Measurements from ENCODE around the gene TMBIM1.

The TMBIM1 gene

DNA sequence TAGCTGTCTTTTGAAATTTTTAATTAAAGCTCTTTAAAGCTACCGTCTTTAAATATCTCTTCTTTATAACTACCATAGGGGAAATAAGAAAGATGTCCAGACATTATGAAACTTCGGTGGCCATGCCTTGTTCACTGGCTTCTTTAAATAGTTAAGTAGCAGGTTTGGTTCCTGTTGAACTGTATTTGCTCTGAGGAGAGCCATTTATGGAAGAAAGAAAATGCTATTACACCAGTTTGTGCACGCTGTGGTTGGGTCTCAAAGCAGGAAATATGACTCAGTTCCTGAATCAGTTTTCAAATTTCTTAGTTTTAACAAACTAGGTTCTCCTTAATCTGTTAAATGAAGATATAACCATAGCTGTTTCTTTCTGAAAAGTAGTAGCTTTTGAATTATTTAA, 63.1 kb downstream of the TMBIM1 start:
- TF ChIP-seq, protein P1, sequence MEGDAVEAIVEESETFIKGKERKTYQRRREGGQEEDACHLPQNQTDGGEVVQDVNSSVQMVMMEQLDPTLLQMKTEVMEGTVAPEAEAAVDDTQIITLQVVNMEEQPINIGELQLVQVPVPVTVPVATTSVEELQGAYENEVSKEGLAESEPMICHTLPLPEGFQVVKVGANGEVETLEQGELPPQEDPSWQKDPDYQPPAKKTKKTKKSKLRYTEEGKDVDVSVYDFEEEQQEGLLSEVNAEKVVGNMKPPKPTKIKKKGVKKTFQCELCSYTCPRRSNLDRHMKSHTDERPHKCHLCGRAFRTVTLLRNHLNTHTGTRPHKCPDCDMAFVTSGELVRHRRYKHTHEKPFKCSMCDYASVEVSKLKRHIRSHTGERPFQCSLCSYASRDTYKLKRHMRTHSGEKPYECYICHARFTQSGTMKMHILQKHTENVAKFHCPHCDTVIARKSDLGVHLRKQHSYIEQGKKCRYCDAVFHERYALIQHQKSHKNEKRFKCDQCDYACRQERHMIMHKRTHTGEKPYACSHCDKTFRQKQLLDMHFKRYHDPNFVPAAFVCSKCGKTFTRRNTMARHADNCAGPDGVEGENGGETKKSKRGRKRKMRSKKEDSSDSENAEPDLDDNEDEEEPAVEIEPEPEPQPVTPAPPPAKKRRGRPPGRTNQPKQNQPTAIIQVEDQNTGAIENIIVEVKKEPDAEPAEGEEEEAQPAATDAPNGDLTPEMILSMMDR (IDR thresholded peaks at IDR 0.05; ENCODE audit: low read depth, low read length) = no peak
- H3K4me3 ChIP-seq (ENCODE audit: low read depth, low read length) = no peak overlapping the region

DNA sequence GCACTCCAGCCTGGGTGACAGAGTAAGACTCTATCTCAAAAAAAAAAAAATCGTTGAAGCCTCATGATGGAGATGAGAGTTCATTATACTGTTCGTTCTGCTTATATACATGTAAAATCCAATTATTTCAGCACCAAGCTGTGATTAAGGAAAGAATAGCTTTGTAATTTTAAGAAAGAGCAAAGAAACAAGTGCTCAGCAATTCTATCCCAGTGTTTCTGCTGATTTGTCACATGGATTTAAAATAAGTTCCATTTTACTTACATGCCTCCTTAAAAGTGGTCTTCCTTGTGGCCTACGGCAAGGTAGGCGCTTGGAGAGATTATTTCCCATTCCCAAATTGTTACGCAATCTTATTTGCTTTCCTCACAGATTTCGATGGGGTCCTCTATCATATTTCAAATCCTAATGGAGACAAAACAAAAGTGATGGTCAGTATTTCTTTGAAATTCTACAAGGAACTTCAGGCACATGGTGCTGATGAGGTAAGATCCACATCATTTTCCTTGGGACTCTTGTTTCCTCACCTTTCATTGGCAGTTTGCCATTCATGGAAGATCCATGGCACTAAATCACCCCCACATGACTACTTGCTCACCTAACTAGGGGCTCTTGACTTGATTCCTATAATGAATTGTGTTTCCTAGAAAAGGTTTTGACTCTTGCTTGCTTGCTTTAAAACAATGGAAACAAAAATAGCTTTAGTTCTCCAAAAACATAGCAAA, 63.8 kb downstream of the TMBIM1 start:
- TF ChIP-seq, protein P1 (IDR thresholded peaks at IDR 0.05; ENCODE audit: low read depth, low read length) = no peak
- H3K4me3 ChIP-seq (ENCODE audit: low read depth, low read length) = no peak overlapping the region

DNA sequence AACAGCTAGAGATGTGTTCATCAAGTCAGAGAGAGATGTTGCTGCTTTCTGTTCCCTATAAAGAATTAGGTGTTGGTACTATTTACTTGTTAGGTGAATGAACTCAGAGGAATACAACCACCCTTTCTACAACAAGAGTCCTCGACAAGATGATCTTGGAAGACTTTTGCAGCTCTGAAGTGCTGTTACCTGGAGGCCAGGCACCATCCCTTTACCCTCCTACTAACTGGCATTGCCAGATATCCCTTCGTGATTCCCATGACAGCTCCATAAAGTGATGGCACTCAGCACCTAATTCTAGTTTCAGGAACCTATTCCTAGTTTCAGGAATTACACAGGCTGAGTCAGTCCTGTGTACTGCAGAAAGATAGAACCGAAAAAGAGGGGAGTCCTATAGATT, 65.4 kb downstream of the TMBIM1 start:
- no peak overlapping the region for H3K4me3 ChIP-seq (ENCODE audit: low read depth, low read length)

More for the DNA sequence above, 65.4 kb downstream of the TMBIM1 start:
- TF ChIP-seq, protein P1 (IDR thresholded peaks at IDR 0.05; ENCODE audit: low read depth, low read length) = no peak

Measured in WI38 (cell line).